Activated T-cell treated with anti-CD3 and anti-CD28 coated beads, Interleukin-2, amount 50 U/mL, for 1 hour (primary cell): Measurements from ENCODE around the gene AMD1.
"Not testable (repeated sequence)": the region's sequence is repeated elsewhere in the genome, so short reads cannot be mapped to it uniquely, and the experiment has no call there.

ENCODE experiments used
- DNase-seq: peaks from one replicate; pipeline ENCODE4 v3.0.0-alpha.2; 2020

Gene AMD1

DNA sequence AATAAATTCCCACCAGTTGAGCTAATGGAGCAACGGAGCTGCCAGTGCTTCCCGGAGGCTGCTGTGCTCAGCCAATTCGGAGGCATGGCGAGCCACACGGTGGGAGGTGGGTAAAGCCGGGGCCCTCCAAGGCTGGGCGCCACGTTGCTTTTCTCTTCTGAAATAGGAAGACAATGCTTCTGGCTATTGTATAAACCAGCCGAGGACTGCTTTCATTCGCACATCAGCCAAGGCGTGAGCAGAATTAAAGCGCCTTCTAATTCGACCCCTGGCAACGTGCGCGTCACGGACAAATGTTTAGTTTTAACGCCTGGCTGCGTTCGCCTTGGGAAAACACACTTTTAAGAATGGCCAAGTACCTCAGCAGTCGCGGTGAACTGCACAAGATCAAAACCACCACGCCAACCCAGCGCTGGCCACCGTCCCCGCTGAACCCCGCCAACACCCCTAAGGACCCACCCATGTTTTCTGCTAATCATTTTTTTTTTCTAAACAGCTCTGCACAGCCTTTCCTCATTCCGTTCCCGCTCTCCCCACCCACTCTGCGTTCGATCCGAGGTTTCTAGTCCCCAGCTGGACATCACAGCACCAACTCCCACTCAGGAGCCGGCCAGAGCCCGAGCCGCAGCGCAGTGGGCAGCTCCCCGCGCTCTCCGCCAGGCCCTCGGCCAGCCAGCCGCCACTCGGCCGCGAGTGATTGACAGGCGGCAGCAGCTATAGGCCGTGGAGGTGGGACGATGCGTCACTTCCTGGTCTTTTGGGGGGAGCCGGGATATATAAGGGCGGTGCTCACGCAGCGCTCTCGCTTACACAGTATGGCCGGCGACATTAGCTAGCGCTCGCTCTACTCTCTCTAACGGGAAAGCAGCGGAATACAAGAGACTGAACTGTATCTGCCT lies at the start of gene AMD1:
Gene AMD1 (plus strand): TSS at position 805 of the 899 bp plus-strand sequence. CDS start 321 bp downstream, outside the sequence.
- DNase-seq: peak; percentile 91

DNA sequence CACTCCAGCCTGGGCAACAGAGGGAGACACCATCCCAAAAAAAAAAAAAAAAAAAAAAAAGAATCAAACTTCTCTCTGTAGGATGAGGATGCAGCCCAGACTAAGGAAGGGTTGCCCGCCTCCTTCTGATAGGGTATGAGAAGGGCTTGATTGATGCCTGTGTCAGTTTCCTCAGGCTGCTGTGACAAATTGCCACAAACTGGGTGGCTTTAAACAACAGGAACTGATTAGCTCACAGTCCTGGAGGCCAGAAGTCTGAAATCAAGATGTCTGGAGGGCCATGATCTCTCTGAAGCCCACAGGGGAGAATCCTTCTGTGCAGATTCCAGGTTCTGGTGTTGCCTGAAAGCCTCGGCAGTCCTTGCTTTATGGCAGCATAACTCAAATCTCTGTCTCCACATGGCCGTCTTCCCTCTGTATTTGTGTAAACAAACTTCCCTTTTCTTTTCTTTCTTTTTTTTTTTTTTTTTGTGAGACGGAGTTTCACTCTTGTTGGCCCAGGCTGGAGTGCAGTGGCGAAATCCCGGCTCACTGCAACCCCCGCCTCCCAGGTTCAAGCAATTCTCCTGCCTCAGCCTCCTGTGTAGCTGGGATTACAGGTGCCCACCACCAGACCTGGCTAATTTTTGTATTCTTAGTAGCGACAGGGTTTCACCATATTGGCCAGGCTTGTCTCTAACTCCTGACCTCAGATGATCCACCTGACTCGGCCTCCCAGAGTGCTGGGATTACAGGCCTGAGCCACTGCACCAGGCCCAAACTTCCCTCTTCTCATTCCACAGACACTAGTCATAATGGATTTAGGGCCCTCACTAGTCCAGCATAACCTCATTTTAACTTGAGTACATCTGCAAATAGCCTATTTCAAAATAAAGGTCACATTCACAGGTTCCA lies 48.1 kb upstream of the AMD1 start:
- no peak for DNase-seq

DNA sequence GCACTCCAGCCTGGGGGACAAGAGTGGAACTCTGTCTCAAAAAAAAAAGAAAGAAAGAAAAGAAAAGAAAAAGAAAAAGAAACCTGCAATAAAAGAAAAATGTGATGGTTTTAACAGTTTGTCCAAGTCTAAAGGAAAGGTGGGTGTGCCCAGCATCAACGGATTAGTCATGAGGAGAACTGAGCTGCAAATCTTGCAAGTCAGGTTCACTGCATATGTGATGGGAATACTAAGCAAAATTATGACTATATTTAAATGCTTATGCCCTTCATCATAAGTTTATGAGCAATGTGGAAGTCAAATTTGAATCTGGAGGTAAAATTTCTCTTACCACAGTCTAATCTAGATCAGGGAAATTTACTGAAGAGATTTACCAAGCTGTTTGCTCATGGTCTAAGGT lies 46.2 kb upstream of the AMD1 start:
- DNase-seq: no peak

DNA sequence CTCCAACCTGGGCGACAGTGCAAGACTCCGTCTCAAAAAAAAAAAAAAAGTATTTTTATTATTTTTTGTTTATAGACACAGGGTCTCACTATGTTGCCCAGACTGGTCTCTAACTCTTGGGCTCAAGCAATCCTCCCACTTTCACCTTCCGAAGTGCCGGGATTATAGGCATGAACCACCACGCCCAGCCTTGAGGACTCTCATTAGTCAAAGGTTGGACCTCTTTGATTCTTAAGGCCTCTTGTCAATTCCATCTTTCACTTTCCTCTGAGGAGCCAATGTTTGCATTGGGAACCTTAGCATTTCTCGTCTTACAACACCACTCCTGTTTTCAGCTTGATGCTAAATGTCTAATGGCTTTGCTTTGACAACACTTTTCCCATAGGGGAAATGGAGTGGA lies 43.2 kb upstream of the AMD1 start:
- no peak for DNase-seq

DNA sequence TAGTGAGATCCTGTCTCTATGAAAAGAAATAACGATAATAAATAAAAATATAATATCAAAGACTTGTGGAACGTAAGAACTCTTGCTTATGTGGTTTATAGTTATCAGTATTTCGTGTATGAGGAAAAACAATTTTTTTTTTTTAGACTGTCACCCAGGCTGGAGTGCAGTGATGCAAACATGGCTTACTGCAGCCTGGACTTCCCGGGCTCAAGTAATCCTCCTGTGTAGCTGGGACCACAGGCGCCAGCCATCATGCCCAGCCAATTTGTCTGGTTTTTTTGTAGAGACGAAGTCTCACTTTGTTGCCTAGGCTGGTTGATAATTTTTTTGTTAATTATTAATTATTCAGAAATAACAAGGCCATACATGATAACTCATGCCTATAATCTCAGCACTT lies 40.8 kb upstream of the AMD1 start:
- no peak for DNase-seq

DNA sequence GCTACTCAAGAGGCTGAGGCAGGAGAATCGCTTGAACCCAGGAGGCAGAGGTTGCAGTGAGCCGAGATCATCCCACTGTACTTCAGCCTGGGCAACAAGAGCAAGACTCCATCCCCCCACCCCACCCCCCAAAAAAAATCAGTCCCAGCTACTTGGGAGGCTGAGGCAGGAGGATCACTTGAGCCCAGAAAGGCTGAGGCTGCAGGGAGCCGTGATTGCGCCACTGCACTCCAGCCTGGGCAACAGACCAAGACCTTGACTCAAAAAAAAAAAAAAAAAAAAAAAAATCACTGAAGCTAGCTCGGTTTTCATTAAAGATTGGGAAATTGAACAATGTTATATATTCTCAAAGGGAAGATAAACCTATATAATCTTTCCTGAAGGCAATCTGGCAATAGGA lies 38.8 kb upstream of the AMD1 start:
- DNase-seq: not testable (repeated sequence)

DNA sequence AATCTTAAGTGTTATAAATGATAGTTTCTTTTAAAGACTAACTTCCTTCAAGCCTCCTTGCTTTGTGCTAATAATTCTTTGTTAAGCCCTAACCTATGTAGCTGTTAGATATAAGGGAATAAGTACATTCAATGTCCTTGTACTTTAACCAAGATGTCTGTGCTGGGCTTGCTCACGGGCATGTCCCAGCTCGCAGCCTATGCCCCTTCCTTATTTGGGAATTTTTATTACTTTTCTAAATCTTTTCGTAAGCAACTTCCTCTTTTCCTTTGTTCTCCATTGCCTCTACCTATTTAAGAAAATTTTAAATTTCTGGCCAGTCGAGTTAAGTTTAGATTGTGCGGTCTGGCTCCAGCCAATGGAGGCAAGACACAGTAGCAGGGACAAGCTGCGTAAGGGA lies 33.3 kb upstream of the AMD1 start:
- DNase-seq: no peak

DNA sequence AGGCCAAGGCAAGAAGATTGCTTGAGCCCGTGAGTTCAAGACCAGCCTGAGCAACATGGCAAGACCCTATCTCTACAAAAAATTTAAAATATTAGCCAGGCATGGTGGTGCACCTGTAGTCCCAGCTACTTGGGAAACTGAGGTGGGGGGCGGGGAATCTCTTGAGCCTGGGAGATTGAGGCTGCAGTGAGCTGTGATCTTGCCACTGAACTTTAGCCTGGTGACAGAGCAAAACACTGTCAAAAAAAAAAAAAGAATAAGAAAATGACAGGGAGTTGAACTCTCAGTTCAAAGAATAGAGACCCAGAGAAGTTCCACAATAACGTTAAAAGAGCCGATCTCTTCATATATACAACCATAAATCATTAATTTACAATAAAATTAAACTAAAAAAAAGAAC lies 24.8 kb upstream of the AMD1 start:
- no peak for DNase-seq

DNA sequence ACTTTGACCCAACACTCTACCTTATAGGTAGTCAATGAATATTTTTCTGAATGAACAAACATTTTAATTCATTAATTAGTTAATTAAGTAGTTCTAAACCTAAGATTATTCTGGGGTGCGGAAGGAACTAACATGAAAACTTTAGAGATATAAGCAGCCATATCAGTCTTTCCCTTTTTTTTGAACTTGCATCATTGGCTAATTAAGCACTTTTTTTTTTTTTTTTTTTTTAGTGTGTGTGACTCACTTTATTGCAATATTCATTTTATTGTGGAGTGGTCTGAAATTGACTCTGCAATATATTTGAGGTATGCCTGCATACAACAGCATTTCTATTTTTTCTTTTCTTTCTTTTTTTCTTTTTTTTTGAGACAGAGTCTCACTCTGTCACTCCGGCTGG lies 21.8 kb upstream of the AMD1 start:
- no peak for DNase-seq

DNA sequence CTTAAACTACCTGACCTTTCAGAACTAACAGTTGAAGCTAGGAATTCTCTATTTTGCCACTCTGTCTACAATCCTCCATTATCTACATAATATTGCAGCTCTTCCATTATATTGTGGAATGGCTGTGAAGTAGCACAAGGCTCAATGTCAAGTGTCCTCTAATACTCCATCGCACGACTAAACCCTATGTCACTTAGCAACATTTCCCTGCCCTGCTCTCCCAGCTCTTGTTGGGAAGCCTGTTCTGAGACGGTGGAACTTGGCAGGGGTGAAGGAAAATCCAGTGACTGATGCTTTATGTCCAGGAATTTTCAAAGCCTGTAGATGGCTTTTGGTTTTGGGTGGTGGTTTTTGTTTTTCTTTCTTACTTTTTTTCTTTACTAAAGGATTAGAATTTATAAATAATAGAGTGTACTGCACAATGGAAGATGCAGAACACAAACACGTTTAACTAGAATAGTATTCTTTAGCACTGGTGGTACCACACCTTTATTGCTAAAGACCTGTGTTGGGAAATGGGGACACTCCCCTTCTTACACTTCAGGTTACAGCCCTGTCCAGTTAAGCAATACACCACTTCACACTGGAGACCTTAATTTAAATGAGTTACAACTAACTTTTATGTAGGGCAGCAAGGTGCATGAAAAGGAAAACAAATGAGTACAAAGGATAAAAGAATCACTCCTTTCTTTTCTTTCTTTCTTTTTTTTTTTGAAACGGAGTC lies 20.7 kb upstream of the AMD1 start:
- DNase-seq: no peak

DNA sequence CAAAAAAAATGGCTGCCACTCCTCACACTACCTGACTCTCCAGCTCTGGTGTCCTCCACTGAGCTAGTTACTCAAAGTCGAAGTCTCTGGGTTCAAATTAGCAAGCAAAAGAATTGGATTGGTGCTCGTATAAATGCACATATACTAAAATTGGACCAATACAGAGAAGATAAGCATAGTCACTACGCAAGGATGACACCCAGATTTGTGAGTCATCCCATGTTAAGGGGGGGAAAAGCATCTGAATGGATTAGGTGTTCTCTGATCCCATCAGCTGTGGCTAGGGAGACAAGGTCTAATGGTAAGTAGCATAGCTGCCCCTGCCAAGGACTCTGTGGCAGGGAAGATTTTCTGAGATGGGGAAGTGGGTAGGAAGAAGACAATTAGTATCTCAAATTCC lies 18.3 kb upstream of the AMD1 start:
- DNase-seq: no peak

DNA sequence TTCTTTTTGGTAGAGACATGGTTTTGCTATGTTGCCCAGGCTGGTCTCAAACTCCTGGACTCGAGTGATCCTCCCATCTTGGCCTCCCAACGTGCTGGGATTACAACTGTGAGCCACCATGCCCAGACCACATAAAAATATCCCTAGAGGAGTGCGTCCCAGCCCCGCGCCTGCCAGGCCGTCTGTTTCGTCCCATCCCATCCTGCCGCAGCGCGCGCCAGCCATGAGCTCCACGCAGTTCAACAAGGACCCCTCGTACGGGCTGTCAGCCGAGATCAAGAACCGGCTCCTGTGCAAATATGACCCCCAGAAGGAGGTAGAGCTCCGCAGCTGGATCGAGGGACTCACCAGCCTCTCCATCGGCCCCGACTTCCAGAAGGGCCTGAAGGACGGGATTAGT lies 16.6 kb upstream of the AMD1 start:
- DNase-seq: no peak

DNA sequence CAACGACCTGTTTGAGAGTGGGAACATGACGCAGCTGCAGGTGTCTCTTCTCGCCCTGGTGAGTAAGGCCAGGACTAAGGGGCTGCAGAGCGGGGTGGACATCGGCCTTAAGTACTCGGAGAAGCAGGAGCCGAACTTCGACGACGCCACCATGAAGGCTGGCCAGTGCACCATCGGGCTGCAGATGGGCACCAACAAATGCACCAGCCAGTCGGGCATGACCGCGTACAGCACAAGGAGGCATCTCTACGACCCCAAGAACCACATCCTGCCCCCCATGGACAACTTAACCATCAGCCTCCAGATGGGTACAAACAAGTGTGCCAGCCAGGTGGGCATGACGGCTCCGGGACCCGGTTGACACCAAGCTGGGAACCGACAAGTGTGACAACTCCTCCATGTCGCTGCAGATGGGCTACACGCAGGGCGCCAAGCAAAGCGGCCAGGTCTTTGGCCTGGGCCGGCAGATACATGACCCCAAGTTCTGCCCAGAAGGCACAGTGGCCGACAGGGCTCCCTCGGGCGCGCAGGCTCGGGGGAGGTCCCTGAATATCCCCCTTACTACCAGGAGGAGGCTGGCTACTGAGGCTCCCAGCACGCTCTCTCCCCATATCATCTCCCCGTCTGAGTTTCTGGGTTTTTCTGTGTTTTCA lies 15.9 kb upstream of the AMD1 start:
- DNase-seq: no peak

DNA sequence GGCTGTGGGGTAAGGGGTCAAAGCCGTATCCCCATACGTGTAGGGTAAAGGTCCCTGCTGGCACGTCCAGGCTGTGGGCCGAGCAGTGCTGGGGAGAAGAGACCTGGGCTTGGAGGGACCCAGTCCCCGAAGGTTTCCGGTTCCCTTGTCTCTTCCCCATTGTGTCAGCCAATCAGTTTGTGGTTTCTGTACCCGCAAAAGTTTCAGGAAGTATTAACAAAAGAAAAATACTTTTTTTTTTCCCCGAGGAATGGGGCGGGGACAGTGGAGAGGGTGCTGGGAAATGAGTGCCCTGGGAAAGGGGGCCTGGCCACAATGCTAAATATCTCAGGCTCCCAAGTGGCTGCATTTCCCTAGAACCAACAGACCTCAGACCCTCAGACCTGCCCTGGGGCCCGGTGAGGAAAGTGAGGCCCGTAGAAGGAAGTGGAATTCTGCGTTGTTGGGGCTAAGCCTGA lies 15.2 kb upstream of the AMD1 start:
- no peak for DNase-seq

DNA sequence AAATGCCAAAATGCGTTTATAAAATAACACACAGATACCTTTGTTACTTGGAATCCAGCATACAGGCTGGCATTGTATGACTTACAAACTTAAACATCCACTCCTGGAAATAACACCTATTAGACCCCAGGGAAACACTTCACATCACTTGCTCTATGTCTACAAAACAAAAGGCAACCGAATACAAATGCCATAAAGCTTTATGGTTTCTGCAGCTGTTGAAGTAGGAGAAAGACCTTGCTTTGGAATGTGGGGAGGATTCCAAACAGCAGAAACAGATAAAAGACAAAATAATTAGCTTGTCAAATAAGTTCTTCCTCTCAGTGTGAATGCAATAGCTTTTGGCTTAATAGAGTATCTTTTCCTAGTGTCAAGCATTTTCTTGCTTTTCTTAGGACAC lies 9.8 kb upstream of the AMD1 start:
- DNase-seq: no peak

DNA sequence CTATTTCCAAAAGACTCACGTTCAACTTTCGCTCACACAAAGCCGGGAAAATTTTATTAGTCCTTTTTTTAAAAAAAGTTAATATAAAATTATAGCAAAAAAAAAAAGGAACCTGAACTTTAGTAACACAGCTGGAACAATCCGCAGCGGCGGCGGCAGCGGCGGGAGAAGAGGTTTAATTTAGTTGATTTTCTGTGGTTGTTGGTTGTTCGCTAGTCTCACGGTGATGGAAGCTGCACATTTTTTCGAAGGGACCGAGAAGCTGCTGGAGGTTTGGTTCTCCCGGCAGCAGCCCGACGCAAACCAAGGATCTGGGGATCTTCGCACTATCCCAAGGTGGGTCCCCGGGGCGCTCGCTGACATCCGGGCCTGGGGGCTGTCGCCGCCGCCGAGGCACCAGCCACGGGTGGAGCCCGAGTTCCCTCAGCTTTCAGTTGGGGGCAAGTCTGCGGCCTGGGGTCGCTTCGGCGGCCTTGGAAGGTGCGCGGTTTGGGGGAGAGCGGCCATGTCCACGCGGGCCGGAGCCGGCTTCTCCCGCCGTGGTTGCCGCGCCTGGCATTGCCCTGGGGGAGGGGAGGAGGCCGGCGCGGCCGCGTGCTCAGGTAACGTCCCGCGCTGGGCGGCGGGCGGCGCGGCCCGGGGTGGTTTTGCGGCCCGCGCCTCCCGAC lies 429 bp downstream of the AMD1 start:
- DNase-seq: peak; percentile 71

DNA sequence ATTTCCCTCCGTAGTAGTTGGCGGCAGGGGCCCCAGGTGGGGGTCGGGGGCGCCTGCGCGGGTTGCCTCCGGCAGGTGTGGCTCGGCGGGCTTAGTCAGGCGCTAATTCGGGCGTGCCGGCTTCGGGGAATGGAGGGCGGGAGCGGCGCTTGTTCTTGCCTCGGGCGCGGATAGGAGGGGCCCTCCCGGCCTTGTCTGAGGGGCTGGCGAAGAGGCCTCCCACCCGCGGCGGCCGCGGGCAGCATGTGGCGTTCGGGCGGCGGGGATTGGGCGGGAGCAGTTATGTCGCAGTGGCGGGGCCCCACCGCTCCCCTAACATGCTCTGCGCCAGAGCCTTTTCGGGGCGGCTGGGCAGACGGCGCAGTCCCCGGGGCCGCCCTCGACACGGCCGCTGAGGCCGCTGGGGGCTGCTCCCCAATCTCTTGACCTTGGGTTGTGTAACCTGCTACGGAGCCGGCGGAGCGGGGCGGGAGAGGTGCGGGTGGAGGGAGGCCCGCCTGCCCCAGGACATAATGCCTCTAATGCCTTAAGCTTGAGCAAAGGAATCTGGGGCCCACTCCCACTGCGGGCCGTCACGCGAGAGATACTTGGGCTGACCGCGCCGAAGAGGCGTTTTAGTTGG lies 1.1 kb downstream of the AMD1 start:
- DNase-seq: peak; percentile 80

DNA sequence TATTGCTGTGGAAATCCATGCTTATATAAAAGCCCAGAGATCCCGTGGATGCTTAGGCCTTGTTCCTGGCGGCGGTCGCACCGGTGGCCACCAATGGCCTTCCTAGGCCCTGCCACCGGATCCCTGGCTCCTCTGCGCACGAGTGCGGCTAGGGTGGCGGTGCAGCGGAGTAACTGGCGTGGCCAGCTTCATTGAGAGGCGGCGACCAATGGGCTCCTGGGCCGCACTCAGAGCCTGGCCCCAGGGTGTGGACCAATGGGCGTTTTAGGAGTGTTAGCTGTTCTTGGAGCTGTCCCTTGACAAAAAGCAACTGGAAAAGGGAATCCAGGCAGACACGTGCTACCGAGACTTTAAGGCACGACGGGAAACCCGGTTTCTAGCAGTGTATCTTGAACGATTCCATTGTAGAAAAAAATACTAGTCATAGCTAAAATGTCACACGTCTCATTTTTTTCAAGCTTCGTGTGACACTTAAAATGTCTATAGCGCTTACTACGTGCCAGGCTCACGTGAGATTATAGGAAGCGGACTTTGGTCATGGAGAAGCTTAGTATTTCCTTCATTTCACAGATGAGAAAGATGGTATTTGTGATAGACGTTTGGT lies 1.7 kb downstream of the AMD1 start:
- DNase-seq: peak; percentile 68

DNA sequence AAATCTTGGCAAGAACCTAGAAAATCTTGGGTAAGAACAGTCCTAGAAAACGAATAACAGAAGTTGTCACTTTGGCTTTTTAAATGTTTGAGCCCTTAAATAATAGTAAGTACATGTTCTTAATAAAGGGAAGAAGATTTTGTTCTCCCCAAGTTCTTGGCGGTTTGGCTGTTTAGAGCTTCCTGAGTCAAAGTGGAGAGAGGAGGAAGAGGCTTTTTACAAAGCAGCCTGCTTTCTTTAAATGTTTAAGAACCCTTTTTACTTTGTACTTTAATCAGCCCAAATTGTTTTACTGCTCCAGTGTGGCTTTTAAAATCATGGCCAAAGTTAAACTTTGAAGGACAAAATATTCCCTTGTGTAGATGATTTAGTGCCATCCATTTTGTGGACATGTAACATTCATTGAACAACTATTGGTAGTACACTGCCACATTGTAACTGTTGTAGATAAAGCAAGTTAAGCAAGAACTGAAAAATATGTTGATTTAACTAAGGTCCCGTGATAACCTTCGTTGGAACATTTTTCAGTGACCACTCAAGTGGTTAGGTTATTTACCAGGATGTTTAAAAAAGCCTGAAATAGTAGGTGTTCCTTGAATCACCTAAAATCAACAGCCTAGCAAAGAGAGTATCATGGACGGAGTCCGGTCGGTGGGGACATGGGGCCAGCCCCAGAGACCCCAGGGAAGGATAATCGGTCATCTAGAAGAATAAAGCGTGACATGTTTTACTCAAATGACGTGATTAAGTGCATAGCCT lies 2.4 kb downstream of the AMD1 start:
- no peak for DNase-seq

DNA sequence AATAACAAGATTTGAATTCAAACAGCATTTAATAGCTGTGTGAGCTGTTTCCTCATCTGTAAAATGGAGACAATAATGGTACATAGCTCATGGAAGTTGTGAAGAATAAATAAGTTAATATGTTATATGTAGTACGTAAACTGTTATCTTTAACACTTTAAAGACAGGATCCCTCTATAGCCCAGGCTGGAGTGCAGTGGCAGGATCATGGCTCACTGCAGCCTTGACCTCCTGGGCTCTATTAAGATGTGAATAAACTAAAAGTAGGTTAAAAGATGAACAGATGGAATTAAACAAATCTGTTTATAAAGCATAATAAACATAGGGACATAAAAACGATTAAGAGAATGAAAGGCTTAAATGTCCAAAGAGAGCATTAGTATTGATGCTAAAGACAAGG lies 3.0 kb downstream of the AMD1 start:
- DNase-seq: no peak
